NCI-H526 (cell line): Measurements from ENCODE around the gene YAP1.

ENCODE experiments used
- DNase-seq, 2 experiments: peaks; one replicate each; lab custom pipeline; 2025; lab: John Stamatoyannopoulos, UW

The YAP1 gene

GRCh38 chr11:102163368-102163767 lies 53.1 kb downstream of the YAP1 start:
- no peak for DNase-seq

- no peak for DNase-seq
Measured at GRCh38 chr11:102166175-102167064, 56.2 kb downstream of the YAP1 start.

- no peak for DNase-seq
Measured at GRCh38 chr11:102168481-102168880, 58.2 kb downstream of the YAP1 start.

DNA sequence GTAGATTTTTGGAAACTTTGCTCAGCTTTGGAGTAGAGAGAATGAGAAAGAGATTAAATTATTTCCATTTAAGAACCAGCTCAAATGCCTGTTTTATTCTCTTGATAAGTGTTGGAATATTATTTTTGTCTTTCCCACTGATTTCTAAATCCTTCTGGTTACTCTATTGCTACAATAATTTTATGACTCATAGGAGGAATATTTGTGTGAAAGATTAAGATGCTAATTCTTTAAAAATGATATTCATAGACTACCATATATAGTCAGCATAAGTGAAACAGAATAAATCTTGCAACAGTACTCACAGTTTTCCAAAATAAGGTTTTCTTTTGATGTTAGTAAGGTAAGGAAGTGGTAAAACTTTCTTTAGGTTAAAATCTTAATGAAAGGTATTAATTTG lies 60.9 kb downstream of the YAP1 start:
- no peak for DNase-seq

DNA sequence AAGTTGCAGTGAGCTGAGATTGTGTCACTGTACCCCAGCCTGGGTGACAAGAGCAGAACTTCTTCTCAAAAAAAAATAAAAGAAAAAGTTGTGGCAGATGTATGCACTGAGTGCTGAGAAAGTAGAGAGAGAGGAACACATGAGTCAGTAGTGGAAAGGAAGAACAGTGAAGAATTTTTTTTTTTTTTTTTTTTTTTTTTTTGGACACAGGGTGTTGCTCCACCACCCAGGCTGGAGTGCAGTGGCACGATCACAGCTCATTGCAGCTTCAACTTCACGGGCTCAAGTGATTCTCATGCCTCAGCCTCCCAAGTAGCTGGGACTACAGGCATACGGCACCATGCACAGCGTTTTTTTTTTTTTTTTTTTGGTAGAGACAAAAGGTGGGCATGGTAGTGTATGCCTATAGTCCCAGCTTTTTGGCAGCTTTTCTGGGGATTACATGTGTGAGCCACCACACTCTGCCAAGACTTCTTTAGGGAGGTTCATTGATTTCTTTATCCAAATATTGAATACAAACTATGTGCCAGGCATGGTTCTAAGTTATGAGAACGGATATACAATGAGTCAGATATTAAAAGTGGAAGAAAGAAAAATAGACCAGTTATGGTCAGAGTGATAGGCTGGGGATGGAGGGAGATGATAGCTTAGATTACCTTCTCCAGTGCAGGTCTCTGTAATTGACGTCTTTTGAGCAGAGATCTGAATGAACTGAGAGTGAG lies 62.0 kb downstream of the YAP1 start:
- no peak for DNase-seq

DNA sequence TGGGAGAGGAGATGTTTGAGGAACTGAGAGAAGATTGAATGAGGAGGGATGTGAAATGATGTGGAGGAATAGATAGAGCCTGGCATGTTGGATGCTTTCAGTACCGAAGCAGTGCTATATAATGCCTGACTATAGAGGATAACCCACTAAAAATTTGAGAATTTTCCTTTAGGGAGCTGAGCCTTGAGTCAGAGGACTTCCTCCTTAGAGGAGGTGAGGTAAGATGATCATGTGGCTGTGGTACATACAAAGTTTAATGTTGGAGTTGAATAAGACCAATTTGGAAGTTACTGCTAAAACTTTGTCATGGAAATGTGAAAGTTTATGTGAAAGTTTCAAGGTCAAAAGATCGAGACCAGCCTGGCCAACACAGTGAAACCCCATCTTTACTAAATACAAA lies 66.9 kb downstream of the YAP1 start:
- DNase-seq: no peak

GRCh38 chr11:102177974-102178631 lies 67.9 kb downstream of the YAP1 start:
- DNase-seq: no peak

DNA sequence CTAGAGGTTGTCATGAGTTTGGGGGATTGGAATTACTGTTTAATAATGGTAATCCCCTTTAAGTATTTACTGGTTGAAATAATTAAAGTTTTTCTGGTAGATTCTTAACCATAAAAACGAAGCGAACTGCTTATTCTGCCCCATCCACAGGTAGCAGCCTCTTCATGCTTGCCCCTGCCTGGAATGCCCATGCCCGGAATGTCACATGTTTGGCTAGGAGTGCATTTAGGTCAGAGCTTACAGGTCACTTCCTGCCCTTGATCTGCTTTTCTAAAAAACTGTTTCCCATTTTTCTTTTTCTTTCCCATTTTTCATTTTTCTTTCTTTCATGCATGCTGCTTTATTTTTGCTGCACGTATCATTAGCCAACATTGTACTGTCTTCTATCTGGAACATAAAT lies 69.1 kb downstream of the YAP1 start:
- DNase-seq: no peak

GRCh38 chr11:102184269-102184987 lies 74.2 kb downstream of the YAP1 start:
- DNase-seq: no peak

DNA sequence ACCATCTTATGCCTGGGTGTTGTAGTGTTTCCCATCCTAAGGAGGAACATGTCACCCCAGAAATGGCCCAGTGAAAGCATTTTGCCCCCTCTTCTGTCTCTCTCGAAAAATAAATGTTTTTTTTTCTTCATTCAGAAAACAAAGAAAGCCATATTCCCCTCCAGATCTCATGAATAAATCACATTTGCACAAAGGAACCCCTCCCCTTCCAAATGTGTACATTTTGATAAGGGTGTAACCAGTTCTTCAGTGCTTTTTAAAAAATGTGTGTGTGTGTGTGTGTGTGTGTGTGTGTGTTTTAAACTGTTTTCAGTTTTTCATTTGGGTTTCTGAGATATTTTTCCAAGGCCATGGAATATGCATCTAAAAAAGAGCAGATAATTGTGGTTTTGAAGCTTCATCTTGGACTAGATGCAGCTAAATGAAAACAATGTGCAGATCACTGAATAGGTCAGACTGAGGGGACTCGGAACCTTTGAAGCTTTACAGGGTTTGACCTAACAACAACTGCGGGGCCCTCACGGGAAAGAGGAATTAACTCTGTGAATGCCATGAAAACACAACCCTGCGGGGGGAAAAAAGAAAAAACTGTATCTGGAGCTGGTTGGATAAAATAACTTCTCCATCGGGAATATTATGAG lies 76.4 kb downstream of the YAP1 start:
- DNase-seq: no peak

DNA sequence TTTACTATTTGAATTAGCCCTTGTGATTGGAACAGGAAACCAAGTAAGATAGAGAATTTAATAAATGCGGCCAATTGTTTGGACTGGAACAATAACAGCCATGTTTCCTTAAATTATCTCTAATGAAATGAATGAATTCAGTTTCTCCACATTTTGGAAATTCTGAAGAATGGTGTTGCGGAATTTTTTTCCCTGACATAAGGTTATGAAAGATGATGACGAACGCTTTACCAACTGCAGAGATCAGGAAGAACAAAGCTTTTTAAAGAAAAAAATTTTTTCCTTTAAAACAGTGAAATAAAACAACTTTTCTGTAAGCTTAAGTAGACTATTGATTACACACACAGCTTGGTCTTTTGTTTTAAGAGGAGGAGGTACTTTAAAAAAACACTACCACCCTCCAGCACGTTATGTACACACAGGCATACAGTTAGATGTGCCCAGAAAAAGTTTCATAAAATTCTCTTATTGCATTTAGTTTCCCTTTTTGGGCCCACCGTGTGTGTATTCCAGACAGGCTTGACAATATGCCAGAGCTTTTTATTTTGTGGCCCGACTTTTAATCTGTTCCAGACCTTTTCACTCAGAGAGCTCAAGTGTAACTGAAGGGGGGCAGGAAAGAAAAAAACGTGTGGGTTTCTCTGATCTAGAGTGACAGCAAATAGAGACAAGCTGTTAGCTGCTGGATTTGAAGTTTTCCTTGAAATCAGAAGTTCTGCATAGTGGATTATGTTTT lies 77.3 kb downstream of the YAP1 start:
- no peak for DNase-seq

DNA sequence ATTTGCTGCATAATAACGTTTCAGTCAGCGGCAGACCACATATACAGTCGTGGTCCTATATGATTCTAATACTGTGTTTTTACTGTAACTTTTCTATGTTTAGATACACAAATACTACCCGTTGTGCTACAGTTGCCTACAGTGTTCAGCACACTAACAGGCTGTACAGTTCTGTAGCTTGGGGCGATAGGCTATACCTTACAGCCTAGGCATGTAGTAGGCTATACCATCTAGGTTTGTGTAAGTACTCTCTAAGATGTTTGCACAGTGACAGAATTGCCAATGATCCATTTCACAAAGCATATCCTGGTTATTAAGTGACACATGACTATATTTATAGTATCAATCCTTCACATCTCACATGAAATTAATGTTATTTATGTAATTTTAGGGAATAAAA lies 78.2 kb downstream of the YAP1 start:
- peak in 1 of 2 experiments; percentile 24 for DNase-seq

DNA sequence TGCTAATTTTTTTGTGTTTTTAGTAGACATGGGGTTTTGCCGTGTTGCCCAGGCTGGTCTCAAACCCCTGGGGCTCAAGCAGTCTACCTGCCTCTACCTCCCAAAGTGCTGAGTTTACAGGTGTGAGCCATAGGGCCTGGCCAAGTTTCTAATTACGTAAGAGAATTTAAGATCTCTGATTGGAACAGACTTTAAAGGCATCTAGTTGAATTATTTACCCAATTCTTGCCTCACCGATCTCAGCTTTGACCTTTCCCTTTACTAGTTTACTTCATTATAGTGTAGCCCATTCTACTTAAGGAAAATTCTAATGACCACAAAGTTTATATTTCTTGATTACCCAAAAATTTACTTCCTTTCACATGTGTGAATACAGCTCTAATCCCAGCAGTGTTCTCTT lies 81.6 kb downstream of the YAP1 start:
- DNase-seq: no peak

GRCh38 chr11:102192349-102193066 lies 82.3 kb downstream of the YAP1 start:
- DNase-seq: no peak

- DNase-seq: no peak
Measured at GRCh38 chr11:102194257-102194656, 84.0 kb downstream of the YAP1 start.

DNA sequence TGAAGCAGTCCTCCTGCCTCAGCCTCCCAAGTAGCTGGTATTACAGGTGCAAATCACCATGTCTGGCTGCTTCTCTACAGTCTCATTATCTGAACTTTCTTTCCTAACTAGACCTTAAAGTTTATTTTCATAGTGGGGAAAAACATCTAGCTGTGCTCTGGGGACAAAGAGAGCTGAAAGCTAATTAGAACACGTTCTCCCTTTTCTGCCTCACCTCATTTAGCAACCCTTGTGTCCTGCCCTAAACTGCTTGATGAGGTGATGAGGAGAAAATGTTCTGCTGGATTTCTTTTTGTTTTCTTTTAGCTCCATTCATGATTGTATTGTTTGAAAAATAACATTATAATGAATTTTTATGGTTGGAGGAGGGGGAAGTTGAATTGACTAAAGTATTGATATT lies 84.7 kb downstream of the YAP1 start:
- no peak for DNase-seq

GRCh38 chr11:102196351-102196750 lies 86.1 kb downstream of the YAP1 start:
- no peak for DNase-seq

DNA sequence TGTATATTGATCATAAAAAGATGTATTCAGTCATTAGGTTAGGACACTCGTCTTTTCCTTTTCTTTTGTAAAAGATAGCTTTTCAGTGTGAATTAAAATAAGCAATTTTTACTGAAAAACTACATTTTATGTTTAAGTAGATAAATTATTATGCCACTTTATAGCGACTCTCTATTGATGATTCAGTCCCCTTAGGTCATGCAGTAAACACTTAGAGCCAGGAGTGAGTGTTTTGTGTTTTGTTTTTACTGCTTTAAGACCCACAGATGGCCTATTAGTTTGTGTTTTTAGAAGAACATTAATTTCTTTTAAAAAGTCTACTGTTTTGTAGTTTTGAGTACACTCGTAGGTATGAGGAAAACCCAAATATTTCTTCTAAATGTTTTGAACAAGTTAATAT lies 86.6 kb downstream of the YAP1 start:
- DNase-seq: peak in 1 of 2 experiments; percentile 38

GRCh38 chr11:102197670-102198139 lies 87.5 kb downstream of the YAP1 start:
- DNase-seq: peak; percentile 95 to 96

DNA sequence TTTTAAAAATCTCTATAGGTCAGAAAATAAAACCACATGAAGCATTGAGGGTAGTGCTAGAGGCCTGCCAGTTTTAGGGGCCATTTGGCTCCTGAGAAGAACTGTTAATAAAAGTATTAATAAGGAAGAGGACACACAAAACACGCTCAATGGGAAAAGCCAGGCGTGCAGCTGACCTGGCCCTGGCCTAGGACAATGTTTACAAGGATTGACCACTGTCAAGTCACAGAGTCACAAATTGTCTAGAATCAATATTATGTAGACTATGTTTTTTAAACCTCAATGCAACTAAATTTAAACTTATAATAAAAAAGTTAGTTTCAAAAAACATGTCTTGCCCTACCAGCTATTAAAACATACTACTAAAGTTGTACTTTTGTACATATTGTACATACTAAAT lies 89.4 kb downstream of the YAP1 start:
- DNase-seq: no peak
